GM10248 (cell line): ENCODE results near the gene ENTREP3.

Source experiments
- CTCF ChIA-PET: fragments of 300-600 bp; sonication (Branson Sonifier 250); formaldehyde crosslinking; extraction: SDS; loops from one replicate; lab custom pipeline; 2021; ENCODE audit warnings: antibody characterized with exemption; lab: Yijun Ruan, JAX
- POLR2A ChIA-PET: fragments of 350-650 bp; sonication (Branson Sonifier 250); formaldehyde crosslinking; extraction: SDS; loops from one replicate; lab custom pipeline; 2020; ENCODE audit warnings: antibody characterized with exemption; lab: Yijun Ruan, JAX
- DNase-seq: peaks from one replicate; pipeline ENCODE4 v3.0.0; 2012; ENCODE audit errors: extremely low spot score
- CTCF ChIP-seq: IDR thresholded peaks from 2 replicates; pipeline ENCODE4 v1.5.1; 2012; ENCODE audit warnings: mild to moderate bottlenecking, low read depth; ENCODE audit errors: extremely low read depth, missing control alignments, control extremely low read depth

Gene ENTREP3

GRCh38 chr1:155272466-155273342, 17.4 kb upstream of the ENTREP3 start:
- POLR2A ChIA-PET: interaction anchor here (0.6 to 1.0 kb wide), 6 partner anchors 8 to 584 kb away, joined by 3 to 10 read pairs (median 5); partner anchors contain the start of gene GON4L
- CTCF ChIA-PET: interaction anchor here (0.8 to 11.8 kb wide), 7 partner anchors 9 to 51 kb away, joined by 3 to 154 read pairs (median 3); partner anchors contain the start of gene FDPS
- no peak for TF ChIP-seq CTCF
- DNase-seq: no peak

DNA sequence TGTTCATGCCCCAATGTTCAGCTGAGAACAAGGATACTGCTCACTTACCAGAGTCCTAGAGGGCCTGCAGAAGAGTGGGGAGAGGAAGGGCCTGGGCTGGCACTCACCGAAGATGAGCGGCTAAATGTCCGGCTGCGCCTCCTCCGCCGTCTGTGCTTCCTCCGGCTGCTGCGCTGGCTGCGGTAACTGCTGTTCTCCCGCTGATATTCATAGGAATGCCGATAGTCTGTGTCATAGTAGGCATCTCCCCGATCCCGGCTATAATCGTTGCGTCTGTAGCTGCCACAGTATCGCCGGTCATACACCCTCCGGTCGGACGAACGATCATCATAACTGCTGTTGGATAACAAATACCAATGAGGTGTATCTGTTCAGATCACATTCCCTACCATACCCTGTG, 14.1 kb upstream of the ENTREP3 start:
- no peak for TF ChIP-seq CTCF
- POLR2A ChIA-PET: no interaction called here
- CTCF ChIA-PET: interaction anchor here (1.6 to 11.8 kb wide), 2 partner anchors 9 to 18 kb away, joined by 3 to 154 read pairs; no protein-coding TSS in a partner anchor
- DNase-seq: no peak

- ChIA-PET CTCF (interaction anchor here (11.8 kb wide), 1 partner anchor 17 kb away, joined by 154 read pairs; no protein-coding TSS in a partner anchor), POLR2A (no interaction called here)
- TF ChIP-seq CTCF: no peak
- DNase-seq: no peak
Observed at GRCh38 chr1:155268630-155269029, 13.3 kb upstream of the ENTREP3 start.

DNA sequence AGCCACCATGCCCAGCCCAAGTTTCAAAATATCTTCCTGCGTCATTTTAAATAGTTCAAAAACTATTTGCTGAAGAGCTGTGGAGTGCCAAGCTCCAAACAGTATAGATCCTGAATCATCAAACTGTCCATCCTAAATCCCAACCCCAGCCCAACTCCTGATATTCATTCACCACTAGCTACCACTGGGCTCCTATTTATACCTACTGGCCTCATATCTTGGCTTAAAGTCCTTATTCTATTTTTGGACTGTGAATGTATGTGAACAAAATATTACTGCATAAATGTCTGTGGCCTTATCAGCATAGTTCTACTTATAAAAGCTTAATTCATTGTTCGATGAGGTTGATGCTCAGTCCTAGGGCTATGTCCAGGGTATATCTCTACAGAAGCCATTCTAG, 12.1 kb upstream of the ENTREP3 start:
- no peak for DNase-seq
- no peak for TF ChIP-seq CTCF
- ChIA-PET CTCF (interaction anchor here (0.8 to 11.8 kb wide), 5 partner anchors 8 to 55 kb away, joined by 3 to 154 read pairs (median 7); no protein-coding TSS in a partner anchor), POLR2A (interaction anchor here (0.6 kb wide), 1 partner anchor 531 kb away, joined by 3 read pairs; no protein-coding TSS in a partner anchor)

GRCh38 chr1:155266553-155266952, 11.3 kb upstream of the ENTREP3 start:
- no peak for TF ChIP-seq CTCF
- CTCF ChIA-PET: interaction anchor here (0.8 to 11.8 kb wide), 4 partner anchors 14 to 56 kb away, joined by 3 to 154 read pairs (median 8); no protein-coding TSS in a partner anchor
- DNase-seq: no peak
- POLR2A ChIA-PET: no interaction called here

DNA sequence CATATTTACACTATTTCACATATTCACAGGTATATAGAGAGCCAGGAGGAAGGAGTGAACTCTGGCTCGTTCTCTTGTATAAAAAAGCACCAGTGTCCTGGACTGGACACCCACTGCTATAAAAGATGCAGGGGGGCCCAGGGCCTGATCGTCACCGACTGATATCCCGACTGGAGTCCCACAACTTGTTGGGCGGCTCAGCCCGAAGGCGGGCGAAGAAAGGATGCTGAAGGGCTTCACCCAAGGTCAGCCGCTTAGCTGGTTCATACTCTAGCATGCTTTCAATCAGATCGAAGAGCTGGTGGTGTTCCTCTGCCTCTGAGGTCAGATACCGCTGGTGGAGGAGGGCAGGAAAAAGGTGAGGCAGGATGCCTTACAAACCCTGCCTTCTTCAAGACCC, 7.8 kb upstream of the ENTREP3 start:
- no peak for DNase-seq
- ChIA-PET CTCF (interaction anchor here (1.0 to 11.8 kb wide), 3 partner anchors 9 to 56 kb away, joined by 3 to 154 read pairs (median 5); no protein-coding TSS in a partner anchor), POLR2A (no interaction called here)
- no peak for TF ChIP-seq CTCF
